GM18499 (cell line): ENCODE results near the gene ZNF592.
"Not testable (repeated sequence)": the region's sequence is repeated elsewhere in the genome, so short reads cannot be mapped to it uniquely, and the experiment has no call there.

Experiments used
- ATAC-seq: cut with Tn5 transposase; IDR thresholded peaks from one replicate; pipeline ENCODE4 v1.9.1; 2021; ENCODE audit warnings: moderate number of reproducible peaks; ENCODE audit not compliant: insufficient read depth, unreplicated experiment

ZNF592 gene

DNA sequence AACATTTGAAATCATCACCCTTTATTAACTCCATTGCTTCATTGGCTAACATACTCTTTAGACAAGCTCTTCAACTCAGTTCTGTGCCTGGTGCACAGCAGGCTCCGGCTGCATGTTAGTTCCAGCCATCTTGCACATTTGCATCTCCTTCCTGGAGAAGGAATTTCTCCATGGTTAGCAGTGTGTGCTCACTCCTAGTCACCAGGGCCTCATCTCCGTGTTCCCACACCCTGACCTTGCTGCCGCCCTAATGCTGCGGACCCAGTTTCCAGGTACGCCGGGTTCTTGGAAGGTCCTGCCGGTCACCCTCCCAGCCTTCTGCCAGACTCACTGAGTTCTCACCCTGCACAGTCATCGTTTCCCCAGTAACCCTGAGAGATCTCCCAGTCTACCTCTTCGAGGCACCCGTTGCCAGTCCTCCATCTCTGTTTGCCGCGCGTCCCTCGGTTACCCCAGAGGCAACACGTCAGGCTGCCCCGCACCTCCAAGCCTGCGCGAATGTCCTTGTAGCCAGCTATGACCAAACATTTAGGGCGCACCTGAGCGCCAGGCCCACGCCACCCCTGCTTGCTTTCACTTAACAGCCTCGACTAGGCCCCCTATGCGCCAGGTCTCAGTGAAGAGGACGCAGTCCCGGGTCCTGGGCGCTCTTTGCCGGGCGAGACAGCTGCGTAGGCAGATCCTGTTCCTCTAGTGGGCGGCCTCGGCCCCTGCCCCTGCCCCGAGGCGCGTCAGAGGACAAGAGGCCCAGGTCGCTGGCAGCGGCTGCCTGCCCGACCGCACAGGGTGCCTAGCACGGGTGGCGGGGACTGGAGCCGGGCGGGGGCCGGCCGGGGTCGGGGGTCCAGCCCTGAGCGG is 747 bp upstream of the ZNF592 start:
- ATAC-seq: no peak

GRCh38 chr15:84749111-84749991 is 959 bp downstream of the ZNF592 start:
- no peak for ATAC-seq

GRCh38 chr15:84750583-84751092 is 2.2 kb downstream of the ZNF592 start:
- no peak for ATAC-seq

- ATAC-seq: not testable (repeated sequence)
These were observed 3.3 kb downstream of the ZNF592 start for GRCh38 chr15:84751721-84752120.

GRCh38 chr15:84752195-84752594 is 3.8 kb downstream of the ZNF592 start:
- no peak for ATAC-seq

DNA sequence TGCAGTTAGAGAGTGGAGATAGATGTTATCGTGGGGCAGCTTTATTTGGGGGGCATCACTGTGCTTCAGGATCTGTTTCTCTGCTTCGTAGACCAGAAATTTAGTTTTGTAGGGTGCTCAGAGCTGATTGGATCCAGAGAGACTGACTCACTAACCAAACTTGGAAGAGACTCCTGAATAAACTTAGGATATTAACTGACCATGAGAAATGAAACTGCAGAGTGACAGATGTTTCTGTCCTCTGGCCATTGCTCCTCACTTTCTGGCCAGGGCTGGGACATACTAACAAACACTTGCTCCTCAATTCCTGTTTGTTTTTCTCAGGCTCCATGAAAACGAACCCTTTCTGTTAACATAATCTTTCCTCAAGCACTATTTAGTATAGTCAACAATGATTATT is 4.3 kb downstream of the ZNF592 start:
- ATAC-seq: no peak

GRCh38 chr15:84754889-84755288 is 6.5 kb downstream of the ZNF592 start:
- ATAC-seq: not testable (repeated sequence)

DNA sequence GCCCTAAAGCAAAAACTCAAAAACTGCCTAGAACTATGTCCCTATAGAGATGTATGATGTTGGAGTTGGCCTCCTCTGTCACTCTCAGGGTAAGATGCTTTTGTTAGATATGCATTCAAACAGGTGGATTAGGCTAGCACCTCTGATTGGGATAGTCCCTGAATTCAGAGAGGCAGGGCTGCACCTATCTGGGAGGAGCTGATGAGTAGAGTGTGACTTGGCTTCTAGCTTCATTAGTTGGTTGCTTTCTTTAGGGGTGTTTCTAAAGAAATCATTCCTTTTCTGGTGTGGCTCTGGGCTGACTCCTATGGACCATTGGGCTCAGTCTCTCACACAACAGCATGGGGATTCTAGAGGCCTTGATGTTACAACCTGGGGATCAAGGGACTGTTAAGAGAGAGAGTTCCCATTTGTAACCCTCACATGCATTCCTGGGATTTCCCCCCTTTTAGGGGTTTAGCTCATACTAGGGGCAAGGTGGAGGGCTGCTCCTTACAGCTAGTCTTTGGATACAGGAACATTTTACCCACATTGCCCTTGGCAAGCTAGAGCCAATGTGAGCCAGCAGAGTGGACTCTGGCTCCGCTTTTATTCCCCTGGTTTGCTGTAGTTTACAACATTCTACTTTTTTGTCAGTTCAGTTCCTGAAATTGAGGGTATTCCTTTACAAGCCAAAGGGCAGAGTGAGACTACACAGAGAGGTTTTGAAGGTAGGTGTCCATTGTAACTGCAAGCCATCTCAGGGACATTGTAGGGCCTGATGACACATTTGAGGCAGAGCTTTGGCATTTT is 7.5 kb downstream of the ZNF592 start:
- ATAC-seq: no peak

- no peak for ATAC-seq
These were observed 10.6 kb downstream of the ZNF592 start for GRCh38 chr15:84759018-84759417.

DNA sequence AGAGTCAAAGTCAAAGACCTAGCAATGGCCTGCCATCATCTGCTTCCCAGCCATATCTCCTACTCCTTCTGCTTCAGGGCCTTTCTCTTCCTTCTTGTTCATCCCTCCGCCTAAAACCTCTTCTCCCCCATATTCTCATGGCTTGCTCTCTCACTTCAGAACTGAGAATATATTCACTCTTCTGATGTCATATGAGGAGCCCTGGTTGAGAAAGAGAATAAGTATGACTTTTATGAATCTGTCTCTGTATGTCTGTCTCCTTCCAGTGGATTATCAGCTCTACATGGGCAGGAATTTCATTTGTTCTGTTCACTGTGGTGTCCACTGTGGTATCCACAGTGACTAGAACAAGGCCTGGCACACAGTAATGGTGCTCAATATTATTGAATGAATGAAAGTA is 11.8 kb downstream of the ZNF592 start:
- no peak for ATAC-seq

GRCh38 chr15:84761607-84762131 is 13.3 kb downstream of the ZNF592 start:
- ATAC-seq: no peak

GRCh38 chr15:84762840-84763572 is 14.6 kb downstream of the ZNF592 start:
- no peak for ATAC-seq

GRCh38 chr15:84764585-84764984 is 16.2 kb downstream of the ZNF592 start:
- no peak for ATAC-seq

DNA sequence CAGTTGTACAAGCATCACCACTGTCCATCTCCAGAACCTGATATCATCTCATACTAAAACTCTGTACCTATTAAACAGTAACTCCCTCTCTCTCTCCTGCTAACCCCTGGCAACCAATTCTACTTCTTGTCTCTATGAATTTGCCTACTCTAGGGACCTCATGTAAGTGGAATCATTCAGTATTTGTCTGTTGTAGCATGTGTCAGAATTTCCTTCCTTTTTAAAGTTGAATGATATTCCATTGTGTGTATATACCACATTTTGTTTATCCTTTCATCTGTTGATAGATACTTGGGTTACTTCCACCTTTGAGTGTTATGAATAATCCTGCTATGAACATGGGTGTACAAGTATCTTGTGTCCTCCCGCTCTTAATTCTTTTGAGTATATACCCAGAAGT is 16.6 kb downstream of the ZNF592 start:
- no peak for ATAC-seq

DNA sequence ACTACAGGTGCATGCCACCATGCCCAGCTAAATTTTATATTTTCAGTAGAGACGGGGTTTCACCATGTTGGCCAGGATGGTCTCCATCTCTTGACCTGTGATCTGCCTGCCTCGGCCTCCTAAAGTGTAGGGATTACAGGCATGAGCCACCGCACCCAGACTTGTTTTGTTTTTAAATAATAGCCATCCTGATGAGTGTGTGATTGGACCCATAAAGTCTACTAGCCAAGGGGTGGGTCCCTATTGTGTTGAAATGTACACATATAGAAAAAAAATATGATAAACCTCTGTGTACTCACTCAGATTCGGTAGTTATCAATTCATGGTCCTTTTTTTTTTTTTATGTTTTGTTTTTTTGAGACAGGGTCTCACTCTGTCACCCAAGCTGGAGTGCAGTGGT is 17.3 kb downstream of the ZNF592 start:
- ATAC-seq: no peak

- no peak for ATAC-seq
These were observed 18.2 kb downstream of the ZNF592 start for GRCh38 chr15:84766461-84767035.

DNA sequence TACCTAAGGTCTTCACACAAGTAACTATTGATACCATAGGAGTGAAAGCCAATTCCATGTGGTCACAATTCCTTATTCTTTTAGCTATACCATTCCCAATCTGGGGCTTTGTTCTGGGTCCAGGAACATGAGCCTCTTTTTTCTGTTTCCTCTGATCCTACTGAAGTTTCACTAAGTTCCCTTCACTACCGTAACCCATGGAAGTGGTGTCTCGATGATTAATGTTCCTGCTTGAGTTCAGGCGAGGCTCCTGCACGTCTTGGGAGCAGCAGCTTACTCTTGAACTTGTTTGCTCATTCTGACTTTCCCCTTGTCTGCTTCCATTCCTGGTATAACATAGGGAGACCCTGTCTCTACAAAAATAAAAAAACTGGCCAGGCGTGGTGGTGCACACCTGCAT is 23.6 kb downstream of the ZNF592 start:
- no peak for ATAC-seq

- ATAC-seq: no peak
These were observed 24.1 kb downstream of the ZNF592 start for GRCh38 chr15:84772467-84772866.

DNA sequence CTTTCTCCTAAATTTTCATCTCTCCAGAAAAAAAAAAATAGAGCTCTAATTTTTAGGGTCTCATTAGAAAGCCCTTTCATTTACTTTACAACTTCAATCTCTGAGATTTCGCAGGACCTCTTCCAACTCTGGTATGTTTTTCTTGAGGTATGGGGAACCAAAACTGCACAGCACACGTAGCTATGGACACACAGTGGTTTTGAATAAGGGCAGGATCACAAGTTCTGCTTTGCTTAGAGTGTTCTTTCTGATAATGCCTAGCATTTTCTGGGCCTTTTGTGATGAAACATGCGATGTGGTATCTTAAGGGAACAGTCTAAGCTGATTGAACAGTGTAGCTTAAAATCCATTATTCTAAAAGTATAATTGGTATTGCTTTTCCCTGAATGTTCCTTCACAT is 25.3 kb downstream of the ZNF592 start:
- no peak for ATAC-seq
